RCC 7860 (cell line): Measurements from ENCODE around the gene HS1BP3.

Experiments
- DNase-seq: peaks from one replicate; pipeline ENCODE4 v3.0.0-alpha.2; 2015; ENCODE audit warnings: low spot score
- FAIRE-seq: peaks from 2 replicates; lab custom pipeline; 2012; peaks lifted over from hg19 to GRCh38; lab: Jason Lieb, UNC

HS1BP3 gene

GRCh38 chr2:20607446-20607845 is 43.5 kb downstream of the HS1BP3 start:
- no peak for FAIRE-seq
- DNase-seq = no peak

- DNase-seq = no peak
- FAIRE-seq = no peak
These were observed 44.7 kb downstream of the HS1BP3 start for GRCh38 chr2:20606198-20606597.

GRCh38 chr2:20604951-20605381 is 45.9 kb downstream of the HS1BP3 start:
- DNase-seq (no peak), FAIRE-seq (no peak)

- DNase-seq (no peak), FAIRE-seq (no peak)
These were observed 46.4 kb downstream of the HS1BP3 start for GRCh38 chr2:20604401-20604911.

GRCh38 chr2:20603791-20604190 is 47.1 kb downstream of the HS1BP3 start:
- FAIRE-seq = no peak
- no peak for DNase-seq

GRCh38 chr2:20602803-20603202 is 48.1 kb downstream of the HS1BP3 start:
- FAIRE-seq (no peak), DNase-seq (no peak)

GRCh38 chr2:20600756-20601325 is 50.1 kb downstream of the HS1BP3 start:
- peak; percentile 80 for FAIRE-seq
- DNase-seq = no peak

- FAIRE-seq = no peak
- no peak for DNase-seq
These were observed 50.9 kb downstream of the HS1BP3 start for GRCh38 chr2:20599861-20600461.

GRCh38 chr2:20599001-20599600 is 51.8 kb downstream of the HS1BP3 start:
- DNase-seq = no peak
- no peak for FAIRE-seq

- FAIRE-seq (no peak), DNase-seq (no peak)
These were observed 53.1 kb downstream of the HS1BP3 start for GRCh38 chr2:20597860-20598183.

- FAIRE-seq (no peak), DNase-seq (no peak)
These were observed 53.7 kb downstream of the HS1BP3 start for GRCh38 chr2:20596973-20597859.

GRCh38 chr2:20596193-20596972 is 54.5 kb downstream of the HS1BP3 start:
- no peak for DNase-seq
- no peak for FAIRE-seq

- FAIRE-seq = peak; percentile 89
- peak; percentile 96 for DNase-seq
These were observed 55.3 kb downstream of the HS1BP3 start for GRCh38 chr2:20595439-20596192.

GRCh38 chr2:20594957-20595356 is 55.9 kb downstream of the HS1BP3 start:
- no peak for FAIRE-seq
- no peak for DNase-seq

GRCh38 chr2:20594048-20594750 is 56.7 kb downstream of the HS1BP3 start:
- FAIRE-seq (no peak), DNase-seq (no peak)

GRCh38 chr2:20593072-20594034 is 57.5 kb downstream of the HS1BP3 start:
- DNase-seq = peak; percentile 93
- peak; percentile 89 for FAIRE-seq

- FAIRE-seq = no peak
- no peak for DNase-seq
These were observed 58.5 kb downstream of the HS1BP3 start for GRCh38 chr2:20592106-20593071.
